ENCODE data around the gene COLEC11.
"Not testable (repeated sequence)": the region's sequence is repeated elsewhere in the genome, so short reads cannot be mapped to it uniquely, and the experiment has no call there.

COLEC11 gene

DNA sequence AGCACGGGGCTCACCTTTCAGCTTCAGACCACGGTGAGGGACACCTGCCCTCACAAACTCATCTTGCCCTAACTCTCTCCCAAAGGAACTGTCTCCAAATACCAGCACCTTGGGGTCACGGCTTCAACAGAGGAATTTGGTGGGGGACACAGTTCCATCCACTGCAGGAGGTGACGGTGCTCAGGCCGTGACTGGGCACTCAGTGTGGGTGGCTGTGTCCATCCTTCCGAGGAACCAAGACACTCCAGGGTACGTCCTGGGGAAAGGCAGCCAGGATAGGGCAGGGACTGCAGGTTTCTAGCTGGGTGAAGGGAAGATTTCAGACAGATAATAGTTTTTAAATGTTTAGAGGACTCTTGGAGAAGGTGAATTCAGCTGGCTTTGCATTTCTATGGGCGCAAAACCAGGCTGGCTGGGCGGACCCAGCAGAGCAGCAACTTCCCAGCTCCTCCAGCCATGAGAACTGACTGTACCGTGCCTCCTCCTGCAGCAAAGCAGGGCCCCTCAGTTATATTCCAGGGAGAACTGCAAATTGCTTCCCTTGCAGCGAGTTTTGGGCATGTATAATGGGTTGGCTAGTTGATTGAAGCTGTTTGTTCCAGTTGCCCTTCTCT lies 39.2 kb downstream of the COLEC11 start:
- no peak for DNase-seq
- in situ Hi-C loops (cut with MboI; ENCODE audit: low pct_unique_long_range_greater_than_20kb, low sequenced_read_pairs), result no loop called here

- in situ Hi-C loops (cut with MboI; ENCODE audit: low pct_unique_long_range_greater_than_20kb, low sequenced_read_pairs), result no loop called here
- no peak for DNase-seq
Measured at GRCh38 chr2:3634596-3635121, 39.7 kb downstream of the COLEC11 start.

- no peak for DNase-seq
- in situ Hi-C loops (cut with MboI; ENCODE audit: low pct_unique_long_range_greater_than_20kb, low sequenced_read_pairs), result no loop called here
Measured at GRCh38 chr2:3635171-3635974, 40.5 kb downstream of the COLEC11 start.

DNA sequence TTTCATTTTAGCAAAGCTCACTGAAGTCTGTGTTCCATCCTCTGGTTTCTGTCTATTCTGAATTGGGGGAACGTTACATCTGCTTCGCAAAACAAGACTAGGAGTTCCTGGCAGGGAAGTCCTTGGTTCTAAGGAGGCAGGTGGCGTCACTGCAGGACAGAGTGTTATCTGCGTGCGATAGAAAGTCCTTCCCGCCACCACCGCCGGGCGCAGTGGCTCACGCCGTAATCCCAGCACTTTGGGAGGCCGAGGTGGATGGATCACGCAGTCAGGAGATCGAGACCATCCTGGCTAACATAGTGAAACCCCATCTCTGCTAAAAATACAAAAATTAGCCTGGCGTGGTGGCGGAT lies 41.0 kb downstream of the COLEC11 start:
- in situ Hi-C loops (cut with MboI; ENCODE audit: low pct_unique_long_range_greater_than_20kb, low sequenced_read_pairs); DNase-seq: not testable (repeated sequence)

DNA sequence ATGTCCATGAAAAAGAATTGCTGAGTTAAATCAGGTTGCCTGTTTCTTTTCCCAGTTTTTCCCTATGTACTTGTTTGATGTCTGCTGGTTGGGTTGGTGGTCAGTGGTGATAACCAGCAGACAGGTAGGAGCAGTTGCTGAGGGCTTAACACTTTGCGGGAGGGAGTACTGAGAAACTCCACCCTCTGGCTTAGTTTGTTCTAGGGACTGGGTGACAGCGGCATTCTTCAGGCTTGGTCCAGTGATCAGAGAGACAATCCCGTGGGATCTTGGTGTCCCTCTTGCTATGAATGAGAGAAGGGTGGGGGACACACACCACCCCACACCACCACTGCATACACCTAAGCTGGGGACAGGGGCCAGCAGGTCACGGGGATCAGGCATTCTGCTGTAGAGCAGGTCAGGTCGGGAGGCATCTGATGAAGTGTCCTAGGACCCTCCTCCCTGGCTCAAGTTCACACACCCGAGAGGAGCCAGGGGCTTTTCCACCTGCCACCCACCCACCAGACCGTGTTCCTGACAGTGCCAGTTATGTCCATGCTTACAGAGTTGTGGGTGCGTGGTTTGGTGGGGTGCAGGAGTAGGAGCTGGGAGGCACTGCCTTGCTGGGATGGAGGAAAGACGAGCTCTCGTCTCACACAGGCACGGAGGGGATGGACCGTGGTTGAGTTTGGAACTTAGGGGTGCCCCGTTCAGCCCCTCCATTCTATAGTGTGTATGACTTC lies 41.8 kb downstream of the COLEC11 start:
- in situ Hi-C loops (cut with MboI; ENCODE audit: low pct_unique_long_range_greater_than_20kb, low sequenced_read_pairs), result no loop called here

DNA sequence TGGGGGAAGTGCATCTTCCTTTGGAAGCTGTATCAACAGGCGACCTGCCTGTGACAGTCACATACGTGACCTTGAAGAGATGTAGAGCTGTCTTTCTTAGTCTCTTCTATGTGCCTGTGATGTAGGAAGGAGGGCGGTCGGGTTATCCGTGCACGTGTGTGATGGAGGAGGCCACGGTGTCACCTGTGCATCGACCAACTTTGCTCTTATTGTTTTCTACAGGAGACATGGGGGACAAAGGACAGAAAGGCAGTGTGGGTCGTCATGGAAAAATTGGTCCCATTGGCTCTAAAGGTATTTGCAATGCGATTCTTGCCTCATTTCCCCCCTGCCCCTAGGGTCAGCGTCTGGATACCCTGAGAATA lies 42.4 kb downstream of the COLEC11 start:
- in situ Hi-C loops (cut with MboI; ENCODE audit: low pct_unique_long_range_greater_than_20kb, low sequenced_read_pairs), result no loop called here
- no peak for DNase-seq

More for the DNA sequence above, 41.8 kb downstream of the COLEC11 start:
- no peak for DNase-seq

DNA sequence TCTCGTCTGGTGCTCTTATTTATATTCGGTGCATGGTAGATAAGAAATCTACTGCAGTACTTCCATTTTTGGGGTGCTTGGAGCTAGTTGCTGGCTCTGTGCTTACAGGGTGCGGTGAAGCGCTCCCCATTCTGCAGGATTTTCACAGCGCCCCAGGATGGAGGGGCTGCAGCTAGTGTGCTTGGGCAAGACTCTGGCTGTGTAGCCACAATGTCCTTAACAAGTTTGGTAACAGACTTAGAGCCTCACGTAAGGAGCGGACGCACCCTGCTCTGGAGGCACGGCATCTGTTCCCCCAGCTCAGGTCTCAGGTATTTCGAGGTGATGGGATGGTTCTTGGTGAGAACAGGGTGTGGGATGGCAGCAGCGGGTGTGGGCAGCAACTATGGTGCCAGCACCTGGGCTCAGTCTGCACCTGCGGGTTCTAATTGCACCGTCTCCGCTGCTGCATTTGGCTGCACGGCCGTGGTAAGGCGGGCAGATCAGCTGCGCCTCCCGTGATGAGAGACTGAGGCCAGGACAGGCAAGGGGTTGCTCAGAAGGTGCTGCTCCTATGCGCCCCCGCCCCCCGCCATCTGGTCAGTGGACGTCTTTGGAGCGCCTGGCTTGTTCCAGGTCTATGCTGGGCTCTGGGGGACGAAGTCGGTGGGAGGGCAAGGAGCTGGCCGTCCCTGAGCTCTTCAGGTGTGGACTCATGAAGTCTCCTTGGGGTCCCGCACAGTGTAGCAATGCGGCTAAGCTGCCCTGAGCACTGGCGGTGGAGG lies 43.0 kb downstream of the COLEC11 start:
- in situ Hi-C loops (cut with MboI; ENCODE audit: low pct_unique_long_range_greater_than_20kb, low sequenced_read_pairs), result no loop called here
- DNase-seq, result no peak

DNA sequence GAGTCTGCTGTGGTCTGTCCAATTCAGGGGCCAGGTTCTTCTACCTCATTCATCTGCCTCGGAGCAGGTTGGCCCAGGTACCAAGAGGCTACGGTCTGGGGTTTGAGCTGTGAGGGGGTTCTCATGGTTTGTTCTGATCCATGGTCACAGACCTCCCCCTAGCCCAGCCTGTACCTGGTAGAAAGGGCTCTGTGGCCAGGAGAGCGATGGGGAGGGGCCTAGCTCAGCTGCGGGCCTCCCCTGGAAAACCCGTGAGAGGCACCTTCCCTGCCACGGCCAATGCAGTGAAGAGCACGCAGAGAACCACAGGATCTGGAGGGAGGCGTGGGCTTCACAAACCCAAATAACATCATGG lies 43.5 kb downstream of the COLEC11 start:
- no peak for DNase-seq
- in situ Hi-C loops (cut with MboI; ENCODE audit: low pct_unique_long_range_greater_than_20kb, low sequenced_read_pairs), result no loop called here

- no peak for DNase-seq
- in situ Hi-C loops (cut with MboI; ENCODE audit: low pct_unique_long_range_greater_than_20kb, low sequenced_read_pairs), result no loop called here
Measured at GRCh38 chr2:3639015-3639630, 44.2 kb downstream of the COLEC11 start.

DNA sequence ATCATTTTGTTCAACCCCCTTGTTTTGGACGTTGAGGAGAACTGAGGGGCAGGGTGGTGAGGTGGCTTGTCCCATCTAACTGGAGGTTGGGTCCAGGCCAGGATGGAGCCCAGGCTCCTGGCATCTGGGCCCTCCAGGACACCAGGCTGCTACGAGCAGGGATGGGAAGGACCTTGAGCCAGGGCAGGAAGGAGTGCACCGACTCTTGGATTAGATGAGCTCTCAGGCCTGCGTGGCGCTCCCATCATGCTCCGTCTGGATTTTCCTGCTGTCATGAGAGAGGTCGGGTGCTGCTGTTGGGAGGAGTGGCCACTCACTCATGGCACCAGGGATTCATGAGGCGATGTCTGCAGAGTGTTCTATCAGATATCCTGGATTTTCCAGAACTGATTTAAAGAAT lies 44.7 kb downstream of the COLEC11 start:
- DNase-seq, result no peak
- in situ Hi-C loops (cut with MboI; ENCODE audit: low pct_unique_long_range_greater_than_20kb, low sequenced_read_pairs), result no loop called here

DNA sequence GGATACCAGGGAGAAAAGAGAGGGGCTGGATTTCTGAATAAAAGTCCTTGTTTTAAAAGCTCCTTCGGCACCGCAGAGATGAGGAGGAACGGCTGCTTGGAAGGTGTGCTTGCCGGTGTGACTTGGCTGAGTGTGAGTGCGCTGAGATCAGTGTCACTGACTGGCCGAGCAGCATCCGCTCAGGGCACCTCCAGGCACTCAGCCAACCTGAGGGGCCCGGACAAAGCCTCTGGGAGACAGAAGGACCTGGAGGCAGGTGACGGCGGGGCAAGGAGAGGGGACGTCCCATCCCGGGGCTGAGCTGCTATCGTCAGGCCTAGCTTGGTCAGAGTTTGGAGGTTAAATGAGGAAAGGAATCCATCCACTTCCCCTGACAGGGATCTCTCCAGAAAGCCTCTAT lies 46.3 kb downstream of the COLEC11 start:
- in situ Hi-C loops (cut with MboI; ENCODE audit: low pct_unique_long_range_greater_than_20kb, low sequenced_read_pairs), result no loop called here
- no peak for DNase-seq

DNA sequence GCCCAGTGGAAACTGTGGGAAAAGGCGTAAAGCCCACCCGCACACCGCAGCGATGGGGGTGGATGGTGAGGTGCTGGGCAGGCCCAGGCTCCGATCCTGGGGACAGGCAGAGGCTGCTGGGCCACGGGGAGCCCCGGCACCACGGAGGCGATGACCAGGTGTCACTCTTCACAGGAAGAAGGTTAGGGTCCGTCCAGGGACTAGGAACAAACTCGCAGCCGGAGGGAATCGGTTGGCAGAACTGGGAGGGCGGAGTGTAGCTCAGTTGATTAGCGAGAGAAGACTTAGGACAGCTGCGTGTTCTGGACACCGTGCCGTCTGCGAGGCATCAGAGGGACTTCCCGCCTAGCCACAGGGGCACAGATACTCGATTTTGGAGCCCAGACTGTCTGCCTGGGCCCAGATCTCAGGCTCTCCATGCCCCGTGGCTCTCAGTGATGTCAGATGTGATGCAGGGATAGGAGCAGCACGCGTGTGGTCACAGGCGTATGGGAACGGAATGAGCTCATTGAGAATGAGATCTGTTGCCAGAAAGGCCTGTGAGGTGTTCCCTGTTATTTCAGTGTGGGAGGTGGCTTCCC lies 47.0 kb downstream of the COLEC11 start:
- in situ Hi-C loops (cut with MboI; ENCODE audit: low pct_unique_long_range_greater_than_20kb, low sequenced_read_pairs), result no loop called here

DNA sequence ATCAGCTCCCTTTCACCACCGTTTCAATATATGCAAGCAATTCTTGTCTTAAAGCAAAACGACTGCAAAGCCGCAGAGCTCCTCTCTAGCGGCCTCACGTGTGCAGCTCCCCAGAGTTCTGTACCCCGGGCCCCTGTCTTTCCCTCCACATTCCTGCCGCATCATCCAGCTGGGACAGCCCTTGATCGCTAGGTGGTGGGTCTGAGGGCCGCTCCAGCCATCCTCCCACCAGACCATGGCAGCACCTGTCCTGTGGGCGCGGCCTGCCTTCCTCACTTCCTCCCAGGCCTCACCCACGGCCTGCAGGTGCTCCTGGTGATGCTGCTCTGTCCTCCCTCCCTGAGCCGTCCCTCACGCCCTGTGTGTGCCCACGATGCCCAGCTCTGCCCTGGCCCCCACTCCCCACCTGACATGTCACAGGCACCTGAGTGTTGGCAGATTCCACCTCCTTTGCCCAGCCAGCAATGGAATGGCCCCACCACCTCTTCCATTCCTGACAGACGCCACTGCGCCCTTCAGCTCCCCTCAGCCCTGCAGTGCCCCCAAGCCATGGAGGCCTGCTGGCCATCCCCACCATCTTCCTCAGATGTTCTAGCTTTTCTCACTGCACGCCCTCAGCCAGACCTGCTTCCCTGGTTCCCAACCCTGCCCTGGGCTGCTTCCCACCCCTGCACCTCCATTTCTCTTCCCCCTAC lies 47.8 kb downstream of the COLEC11 start:
- in situ Hi-C loops (cut with MboI; ENCODE audit: low pct_unique_long_range_greater_than_20kb, low sequenced_read_pairs), result no loop called here
- no peak for DNase-seq

More for the DNA sequence above, 47.0 kb downstream of the COLEC11 start:
- DNase-seq, result no peak

DNA sequence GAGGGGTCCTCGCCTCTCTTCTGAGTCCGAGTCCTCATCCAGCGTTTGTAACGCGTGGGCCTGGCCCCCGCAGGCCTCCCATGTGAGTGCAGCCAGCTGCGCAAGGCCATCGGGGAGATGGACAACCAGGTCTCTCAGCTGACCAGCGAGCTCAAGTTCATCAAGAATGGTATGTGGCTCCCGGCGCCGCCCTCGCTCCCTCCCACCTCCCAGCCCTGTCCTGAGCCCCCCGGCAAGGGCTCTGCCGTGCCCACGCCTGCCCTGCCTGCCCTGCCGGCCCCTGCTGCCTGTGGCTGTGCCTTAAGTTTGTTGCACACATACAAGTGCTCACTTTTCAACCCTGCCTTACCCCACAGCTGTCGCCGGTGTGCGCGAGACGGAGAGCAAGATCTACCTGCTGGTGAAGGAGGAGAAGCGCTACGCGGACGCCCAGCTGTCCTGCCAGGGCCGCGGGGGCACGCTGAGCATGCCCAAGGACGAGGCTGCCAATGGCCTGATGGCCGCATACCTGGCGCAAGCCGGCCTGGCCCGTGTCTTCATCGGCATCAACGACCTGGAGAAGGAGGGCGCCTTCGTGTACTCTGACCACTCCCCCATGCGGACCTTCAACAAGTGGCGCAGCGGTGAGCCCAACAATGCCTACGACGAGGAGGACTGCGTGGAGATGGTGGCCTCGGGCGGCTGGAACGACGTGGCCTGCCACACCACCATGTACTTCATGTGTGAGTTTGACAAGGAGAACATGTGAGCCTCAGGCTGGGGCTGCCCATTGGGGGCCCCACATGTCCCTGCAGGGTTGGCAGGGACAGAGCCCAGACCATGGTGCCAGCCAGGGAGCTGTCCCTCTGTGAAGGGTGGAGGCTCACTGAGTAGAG lies 48.7 kb downstream of the COLEC11 start:
- in situ Hi-C loops (cut with MboI; ENCODE audit: low pct_unique_long_range_greater_than_20kb, low sequenced_read_pairs), result no loop called here

DNA sequence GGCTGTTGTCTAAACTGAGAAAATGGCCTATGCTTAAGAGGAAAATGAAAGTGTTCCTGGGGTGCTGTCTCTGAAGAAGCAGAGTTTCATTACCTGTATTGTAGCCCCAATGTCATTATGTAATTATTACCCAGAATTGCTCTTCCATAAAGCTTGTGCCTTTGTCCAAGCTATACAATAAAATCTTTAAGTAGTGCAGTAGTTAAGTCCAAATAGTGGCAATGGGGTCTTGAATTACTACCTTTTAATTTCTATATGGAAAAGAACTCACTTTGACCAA lies 49.3 kb downstream of the COLEC11 start:
- in situ Hi-C loops (cut with MboI; ENCODE audit: low pct_unique_long_range_greater_than_20kb, low sequenced_read_pairs), result no loop called here
- no peak for DNase-seq

More for the DNA sequence above, 48.7 kb downstream of the COLEC11 start:
- DNase-seq, result no peak

DNA sequence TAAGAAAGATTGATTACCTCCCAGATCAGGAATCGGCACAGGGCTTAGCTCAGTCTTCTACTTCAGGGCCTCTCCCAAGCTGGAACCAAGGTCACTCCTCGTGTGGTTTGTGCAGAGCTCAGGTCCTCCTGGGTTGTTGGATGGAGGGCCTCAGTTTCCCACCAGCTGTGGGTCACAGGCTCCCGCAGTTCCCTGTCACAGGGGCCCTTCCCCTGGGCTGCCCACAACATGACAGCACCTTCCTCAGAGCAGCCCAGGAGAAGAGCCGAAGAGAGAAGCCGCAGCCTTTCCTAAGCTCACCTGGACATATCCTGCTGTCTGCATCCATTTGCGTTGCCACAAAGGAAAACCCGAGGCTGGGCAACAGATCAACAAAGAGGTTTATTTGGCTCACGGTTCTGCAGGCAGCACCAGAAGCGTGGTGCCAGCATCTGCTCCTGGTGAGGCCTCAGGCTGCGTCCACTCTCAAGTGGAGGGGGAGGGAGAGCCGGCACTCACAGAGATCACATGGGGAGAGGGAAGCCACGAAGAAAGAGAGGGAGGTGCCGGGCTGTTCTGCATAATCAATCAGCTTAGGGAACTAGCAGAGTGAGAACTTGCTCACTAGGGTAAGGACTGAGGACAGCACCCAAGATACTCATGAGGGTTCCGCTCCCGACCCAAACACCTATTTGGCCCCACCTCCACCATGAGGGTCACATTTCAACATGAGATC lies 50.1 kb downstream of the COLEC11 start:
- in situ Hi-C loops (cut with MboI; ENCODE audit: low pct_unique_long_range_greater_than_20kb, low sequenced_read_pairs), result no loop called here
- DNase-seq, result no peak

All from KBM-7 (cell line).